ENCODE results near the gene CHRNA1.
"Not testable (repeated sequence)": the region's sequence is repeated elsewhere in the genome, so short reads cannot be mapped to it uniquely, and the experiment has no call there.

CHRNA1 gene

GRCh38 chr2:174713686-174714085, 50.6 kb downstream of the CHRNA1 start:
- TF ChIP-seq CTCF (IDR thresholded peaks at IDR 0.05; ENCODE audit: insufficient read depth, low read depth, low read length, missing control alignments), result no peak
- no peak for DNase-seq (ENCODE audit: low read depth)
- no peak overlapping the region for H3K4me3 ChIP-seq (ENCODE audit: low read depth, low read length)

GRCh38 chr2:174711206-174711605, 53.1 kb downstream of the CHRNA1 start:
- TF ChIP-seq CTCF (IDR thresholded peaks at IDR 0.05; ENCODE audit: insufficient read depth, low read depth, low read length, missing control alignments), result no peak

GRCh38 chr2:174709416-174710004, 54.8 kb downstream of the CHRNA1 start:
- not testable (repeated sequence) for DNase-seq (ENCODE audit: low read depth); H3K4me3 ChIP-seq (ENCODE audit: low read depth, low read length)

More at GRCh38 chr2:174711206-174711605, 53.1 kb downstream of the CHRNA1 start:
- H3K4me3 ChIP-seq (ENCODE audit: low read depth, low read length), result no peak overlapping the region
- DNase-seq (ENCODE audit: low read depth), result no peak

- DNase-seq (ENCODE audit: low read depth), result no peak
- H3K4me3 ChIP-seq (ENCODE audit: low read depth, low read length), result no peak overlapping the region
- no peak for TF ChIP-seq CTCF (IDR thresholded peaks at IDR 0.05; ENCODE audit: insufficient read depth, low read depth, low read length, missing control alignments)
Measured at GRCh38 chr2:174708713-174709112, 55.6 kb downstream of the CHRNA1 start.

- no peak for TF ChIP-seq CTCF (IDR thresholded peaks at IDR 0.05; ENCODE audit: insufficient read depth, low read depth, low read length, missing control alignments)
Measured at GRCh38 chr2:174705321-174705720, 59.0 kb downstream of the CHRNA1 start.

GRCh38 chr2:174704642-174705041, 59.6 kb downstream of the CHRNA1 start:
- no peak for DNase-seq (ENCODE audit: low read depth)
- H3K4me3 ChIP-seq (ENCODE audit: low read depth, low read length), result no peak overlapping the region
- no peak for TF ChIP-seq CTCF (IDR thresholded peaks at IDR 0.05; ENCODE audit: insufficient read depth, low read depth, low read length, missing control alignments)

More at GRCh38 chr2:174705321-174705720, 59.0 kb downstream of the CHRNA1 start:
- no peak for DNase-seq (ENCODE audit: low read depth)
- H3K4me3 ChIP-seq (ENCODE audit: low read depth, low read length), result no peak overlapping the region

- no peak overlapping the region for H3K4me3 ChIP-seq (ENCODE audit: low read depth, low read length)
- no peak for DNase-seq (ENCODE audit: low read depth)
- no peak for TF ChIP-seq CTCF (IDR thresholded peaks at IDR 0.05; ENCODE audit: insufficient read depth, low read depth, low read length, missing control alignments)
Measured at GRCh38 chr2:174704061-174704460, 60.2 kb downstream of the CHRNA1 start.

Data from GM12865 (cell line).